Measurements from ENCODE around the gene TGFBI. TPM values are rescaled to one million over a fixed set of nuclear protein-coding genes. Genes with fewer than 3 reads are reported as not detected.

Gene TGFBI
- total RNA-seq, 1 donor from 2014 or later, result not detected

DNA sequence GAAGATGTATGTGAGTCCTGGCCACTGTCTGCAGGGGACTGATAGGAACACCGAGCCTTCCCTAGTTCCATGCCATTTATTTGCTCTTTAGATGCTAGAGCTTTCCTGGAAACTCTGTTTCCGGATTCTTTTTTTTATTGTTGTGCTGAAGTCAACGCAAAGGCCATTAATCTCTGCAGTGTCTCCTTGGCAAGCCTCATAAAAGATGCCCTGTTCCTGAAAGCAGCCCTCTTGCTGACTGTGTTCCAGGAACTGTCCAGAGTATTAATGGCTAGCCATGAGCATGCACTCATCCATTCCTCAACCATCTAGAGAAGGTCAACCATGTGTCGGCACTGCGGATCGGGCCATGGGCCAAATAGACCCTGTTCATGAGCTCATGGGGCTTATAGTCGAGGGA is 61.0 kb downstream of the TGFBI start:
- no peak overlapping the region for H3K4me3 Mint-ChIP-seq
- peaks cover 12% of the 10 kb centered on the region for H3K27me3 Mint-ChIP-seq (ENCODE audit: insufficient read depth)
- H3K4me1 Mint-ChIP-seq (ENCODE audit: low read depth), result no peaks in the 10 kb centered on the region
- H3K9me3 Mint-ChIP-seq, result no peaks in the 10 kb centered on the region
- no peak for DNase-seq (ENCODE audit: low spot score)
- H3K27ac Mint-ChIP-seq, result no peak overlapping the region
- H3K36me3 Mint-ChIP-seq (ENCODE audit: low read depth), result no peaks in the 10 kb centered on the region
- intact Hi-C loops (cut with micrococcal nuclease), result no loop called here

DNA sequence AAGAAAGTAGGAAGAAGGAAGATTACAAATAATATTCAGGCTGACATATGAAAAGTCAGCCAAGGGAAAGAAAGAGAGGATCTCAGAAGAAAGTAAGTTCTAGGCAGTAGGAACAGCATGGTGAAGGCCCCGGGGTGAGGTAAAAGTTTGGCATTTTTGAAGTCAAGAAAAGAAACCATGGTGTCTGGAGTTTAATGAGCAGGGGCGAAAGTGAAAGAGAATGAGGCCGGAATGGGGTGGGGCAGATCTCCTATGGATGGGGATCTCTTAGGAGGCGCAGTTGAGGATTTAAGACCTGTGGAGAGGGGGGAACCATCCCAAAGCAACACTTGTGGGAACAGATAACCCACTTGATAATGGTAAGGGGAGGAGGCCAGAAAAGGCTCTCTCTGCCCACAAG is 61.5 kb downstream of the TGFBI start:
- intact Hi-C loops (cut with micrococcal nuclease), result no loop called here
- DNase-seq (ENCODE audit: low spot score), result no peak
- no peaks in the 10 kb centered on the region for H3K9me3 Mint-ChIP-seq
- H3K27me3 Mint-ChIP-seq (ENCODE audit: insufficient read depth), result peaks cover 12% of the 10 kb centered on the region
- no peak overlapping the region for H3K27ac Mint-ChIP-seq
- no peak overlapping the region for H3K4me3 Mint-ChIP-seq
- no peaks in the 10 kb centered on the region for H3K4me1 Mint-ChIP-seq (ENCODE audit: low read depth)
- H3K36me3 Mint-ChIP-seq (ENCODE audit: low read depth), result no peaks in the 10 kb centered on the region

DNA sequence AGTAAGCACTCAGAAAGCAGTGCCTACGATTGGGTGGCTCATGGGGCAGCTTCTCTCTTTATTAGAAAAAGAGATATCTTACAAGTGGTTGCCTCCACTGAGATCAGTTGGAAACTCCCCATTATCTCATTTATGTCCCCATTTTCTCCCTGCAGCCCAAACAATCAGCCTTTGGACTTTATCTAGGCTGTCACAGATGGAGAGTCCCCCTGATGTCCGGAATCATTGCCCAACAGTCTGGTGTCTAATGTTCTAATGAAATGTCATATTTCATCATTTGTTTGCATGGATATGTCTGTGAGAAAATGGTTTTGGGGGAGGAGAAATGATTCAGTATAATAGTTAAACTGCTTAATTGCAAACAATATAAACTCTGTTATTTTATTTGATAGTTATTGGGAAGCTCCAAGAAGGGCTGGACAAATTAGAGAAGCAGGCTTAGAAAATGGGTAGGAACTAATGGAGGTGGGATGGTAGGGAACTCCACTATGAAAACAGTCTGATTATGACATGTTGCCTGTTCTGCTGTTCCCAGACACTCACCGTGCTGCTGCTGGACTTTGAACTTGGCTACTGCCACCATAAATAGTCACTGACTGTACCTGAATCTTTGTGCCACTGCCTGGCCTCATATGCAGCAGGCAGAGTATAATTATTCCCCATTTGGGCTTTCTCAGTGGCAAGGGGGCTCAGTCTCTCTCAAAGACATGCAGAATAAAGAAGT is 65.6 kb downstream of the TGFBI start:
- Mint-ChIP-seq H3K4me3 (no peak overlapping the region), H3K4me1 (ENCODE audit: low read depth) (no peaks in the 10 kb centered on the region), H3K9me3 (no peaks in the 10 kb centered on the region), H3K27ac (no peak overlapping the region), H3K36me3 (ENCODE audit: low read depth) (no peaks in the 10 kb centered on the region), H3K27me3 (ENCODE audit: insufficient read depth) (peaks cover 10% of the 10 kb centered on the region)
- DNase-seq (ENCODE audit: low spot score), result no peak
- intact Hi-C loops (cut with micrococcal nuclease), result no loop called here

DNA sequence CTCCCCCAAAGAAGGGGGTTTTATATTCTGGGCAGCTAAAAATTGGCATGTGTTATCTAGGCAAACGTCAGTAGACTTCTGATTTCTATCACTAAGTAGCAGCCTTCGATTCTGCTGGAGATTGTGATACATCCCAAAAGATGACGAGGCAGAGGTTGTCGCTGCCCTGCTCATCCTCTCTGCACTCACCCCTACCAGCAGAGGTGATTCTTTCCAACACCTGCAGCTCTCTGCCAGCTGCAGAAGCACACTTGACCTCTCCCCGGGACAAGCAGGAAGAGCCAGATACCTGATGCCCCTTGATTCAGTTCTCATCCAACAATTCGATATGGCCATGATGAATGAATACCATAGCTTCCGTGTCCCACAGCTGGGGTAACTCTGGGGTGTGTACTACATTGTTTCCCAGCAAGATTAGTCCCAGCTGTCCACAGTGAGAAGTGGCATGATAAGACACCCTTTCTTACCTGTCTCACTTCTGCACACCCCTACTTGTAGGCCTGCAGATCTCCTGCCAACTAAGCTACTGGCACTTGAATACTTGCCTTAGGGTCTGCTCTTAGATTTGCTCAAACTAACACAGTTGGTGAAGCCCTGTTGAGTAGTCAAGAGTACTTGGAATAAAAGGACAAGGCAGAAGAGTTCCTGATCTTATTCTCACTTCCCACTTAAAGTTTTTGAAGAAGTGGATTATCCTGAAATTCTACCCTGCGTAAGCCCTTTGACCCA is 66.3 kb downstream of the TGFBI start:
- Mint-ChIP-seq H3K9me3 (no peaks in the 10 kb centered on the region), H3K27me3 (ENCODE audit: insufficient read depth) (peaks cover 10% of the 10 kb centered on the region), H3K27ac (no peak overlapping the region), H3K36me3 (ENCODE audit: low read depth) (no peaks in the 10 kb centered on the region), H3K4me1 (ENCODE audit: low read depth) (no peaks in the 10 kb centered on the region), H3K4me3 (no peak overlapping the region)
- intact Hi-C loops (cut with micrococcal nuclease), result no loop called here
- DNase-seq (ENCODE audit: low spot score), result no peak

DNA sequence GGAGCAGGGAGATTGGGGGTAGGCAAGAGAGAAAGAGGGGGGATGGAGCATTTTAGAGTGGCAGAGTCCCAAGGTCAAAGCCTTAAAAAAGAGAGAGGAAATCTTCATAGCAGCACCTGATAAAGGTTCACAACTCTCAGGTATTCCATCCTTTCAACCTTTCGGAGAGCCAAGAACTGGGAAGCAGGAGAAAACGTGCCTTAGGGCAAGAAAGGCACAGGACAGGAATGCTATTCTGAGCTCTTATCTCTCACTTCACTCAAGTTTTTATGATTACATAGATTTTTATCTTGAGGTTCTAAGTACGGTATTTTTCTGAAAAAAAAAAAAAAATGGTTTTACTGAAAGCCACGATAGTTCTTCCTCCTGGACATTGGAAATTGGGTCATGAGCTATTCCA is 69.4 kb downstream of the TGFBI start:
- intact Hi-C loops (cut with micrococcal nuclease), result no loop called here
- Mint-ChIP-seq H3K4me3 (no peak overlapping the region), H3K4me1 (ENCODE audit: low read depth) (no peaks in the 10 kb centered on the region), H3K36me3 (ENCODE audit: low read depth) (no peaks in the 10 kb centered on the region), H3K9me3 (no peaks in the 10 kb centered on the region), H3K27ac (no peak overlapping the region), H3K27me3 (ENCODE audit: insufficient read depth) (peaks cover 7% of the 10 kb centered on the region)
- no peak for DNase-seq (ENCODE audit: low spot score)

DNA sequence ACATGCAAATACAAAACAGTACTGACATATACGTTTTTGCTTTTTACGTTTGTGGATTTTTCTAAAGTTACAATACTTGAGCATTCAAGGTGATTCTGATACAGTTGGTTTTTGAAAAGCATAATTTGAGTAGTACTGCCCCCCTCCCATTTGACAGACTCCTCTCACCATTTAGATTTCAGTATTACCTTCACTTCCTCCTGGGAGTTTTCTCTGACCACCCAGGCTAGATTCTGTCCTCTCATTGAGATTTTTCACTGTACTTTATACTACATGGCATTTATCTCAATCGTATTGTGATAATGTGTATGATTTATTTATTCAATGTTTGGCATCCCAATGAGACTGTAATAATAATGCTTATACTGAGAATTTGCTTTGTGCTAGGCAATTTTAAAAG is 71.1 kb downstream of the TGFBI start:
- H3K4me1 Mint-ChIP-seq (ENCODE audit: low read depth), result no peaks in the 10 kb centered on the region
- intact Hi-C loops (cut with micrococcal nuclease), result no loop called here
- H3K36me3 Mint-ChIP-seq (ENCODE audit: low read depth), result no peaks in the 10 kb centered on the region
- DNase-seq (ENCODE audit: low spot score), result no peak
- H3K4me3 Mint-ChIP-seq, result no peak overlapping the region
- H3K9me3 Mint-ChIP-seq, result no peaks in the 10 kb centered on the region
- H3K27ac Mint-ChIP-seq, result no peak overlapping the region
- H3K27me3 Mint-ChIP-seq (ENCODE audit: insufficient read depth), result peaks cover 4% of the 10 kb centered on the region

DNA sequence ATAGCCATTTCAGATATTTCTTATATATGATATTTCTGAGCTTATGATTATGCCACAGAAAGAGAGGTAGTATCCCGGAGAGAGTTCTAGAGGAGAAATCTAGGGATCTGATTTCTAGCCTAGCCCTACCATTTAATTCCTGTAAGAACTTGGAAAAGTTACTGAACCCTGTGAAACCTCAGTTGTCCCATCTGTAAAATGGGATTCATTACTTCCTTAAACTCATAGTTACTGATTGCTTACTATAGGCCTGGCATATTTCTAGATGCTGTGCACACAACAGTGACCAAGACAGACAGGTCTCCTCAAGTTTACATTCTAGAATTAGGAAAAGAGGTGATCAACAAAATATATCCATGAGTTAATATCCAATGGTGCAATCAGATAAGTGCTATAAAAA is 73.1 kb downstream of the TGFBI start:
- H3K4me3 Mint-ChIP-seq, result no peak overlapping the region

DNA sequence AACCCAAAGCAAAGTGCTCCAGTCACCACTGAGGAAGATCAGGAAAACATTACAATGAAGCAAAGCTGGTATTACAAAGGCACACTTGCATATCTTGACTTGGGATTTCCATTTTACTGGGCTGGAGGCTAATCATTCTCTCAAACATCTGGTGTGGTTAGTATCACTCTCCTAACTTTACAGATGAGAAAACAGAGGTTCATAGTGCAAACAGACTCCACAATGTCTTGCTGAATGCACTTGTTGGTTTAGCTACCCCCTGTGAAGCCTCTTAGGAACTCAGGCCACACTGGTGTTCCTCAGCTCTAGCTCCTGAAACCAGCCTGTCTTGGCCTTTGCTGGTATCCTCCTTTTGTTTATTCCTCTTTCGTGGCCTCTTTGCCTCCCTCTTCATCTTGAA is 74.3 kb downstream of the TGFBI start:
- H3K4me3 Mint-ChIP-seq, result no peak overlapping the region
- H3K4me1 Mint-ChIP-seq (ENCODE audit: low read depth), result no peaks in the 10 kb centered on the region
- DNase-seq (ENCODE audit: low spot score), result no peak
- no peak overlapping the region for H3K27ac Mint-ChIP-seq
- H3K9me3 Mint-ChIP-seq, result no peaks in the 10 kb centered on the region
- no peaks in the 10 kb centered on the region for H3K27me3 Mint-ChIP-seq (ENCODE audit: insufficient read depth)
- no peaks in the 10 kb centered on the region for H3K36me3 Mint-ChIP-seq (ENCODE audit: low read depth)
- intact Hi-C loops (cut with micrococcal nuclease), result no loop called here

More for the DNA sequence above, 73.1 kb downstream of the TGFBI start:
- no peaks in the 10 kb centered on the region for H3K9me3 Mint-ChIP-seq
- peaks cover 4% of the 10 kb centered on the region for H3K27me3 Mint-ChIP-seq (ENCODE audit: insufficient read depth)
- no peaks in the 10 kb centered on the region for H3K4me1 Mint-ChIP-seq (ENCODE audit: low read depth)
- no peaks in the 10 kb centered on the region for H3K36me3 Mint-ChIP-seq (ENCODE audit: low read depth)
- H3K27ac Mint-ChIP-seq, result no peak overlapping the region
- DNase-seq (ENCODE audit: low spot score), result no peak
- intact Hi-C loops (cut with micrococcal nuclease), result no loop called here

DNA sequence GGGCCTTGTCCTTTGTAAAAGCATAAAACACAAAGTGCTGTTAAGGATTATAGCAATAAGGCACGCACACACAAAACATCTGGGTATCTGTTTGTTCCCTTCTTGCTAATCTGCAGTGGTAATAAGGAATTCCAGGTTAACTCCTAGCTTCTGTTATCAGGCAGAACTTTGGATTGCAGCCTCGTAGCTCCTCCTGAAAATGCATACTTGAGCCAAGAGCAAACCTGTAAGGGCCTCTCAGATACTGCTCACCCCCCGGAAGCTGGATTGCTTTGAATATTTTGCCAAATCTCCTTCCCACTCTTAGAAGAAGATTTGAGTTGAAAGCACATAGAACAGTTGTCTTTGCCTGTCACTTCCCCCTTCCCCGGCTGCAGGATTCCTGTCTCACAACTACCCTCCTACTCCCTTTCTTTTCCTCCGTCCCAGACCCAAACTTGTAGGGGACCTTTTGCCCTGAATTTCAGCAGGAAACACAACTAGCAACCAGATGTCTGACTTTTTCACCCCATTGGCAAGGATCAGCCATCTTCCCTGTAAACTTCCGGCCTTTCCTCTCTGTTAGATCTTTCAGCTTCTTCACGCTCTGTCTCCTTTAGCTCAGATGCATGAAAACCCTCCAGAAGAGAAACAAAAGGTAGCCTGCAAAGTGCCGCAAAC is 75.6 kb downstream of the TGFBI start:
- DNase-seq (ENCODE audit: low spot score), result no peak
- Mint-ChIP-seq H3K27ac (no peak overlapping the region), H3K9me3 (no peaks in the 10 kb centered on the region), H3K4me3 (no peak overlapping the region), H3K27me3 (ENCODE audit: insufficient read depth) (no peaks in the 10 kb centered on the region), H3K36me3 (ENCODE audit: low read depth) (no peaks in the 10 kb centered on the region), H3K4me1 (ENCODE audit: low read depth) (no peaks in the 10 kb centered on the region)
- intact Hi-C loops (cut with micrococcal nuclease), result no loop called here

DNA sequence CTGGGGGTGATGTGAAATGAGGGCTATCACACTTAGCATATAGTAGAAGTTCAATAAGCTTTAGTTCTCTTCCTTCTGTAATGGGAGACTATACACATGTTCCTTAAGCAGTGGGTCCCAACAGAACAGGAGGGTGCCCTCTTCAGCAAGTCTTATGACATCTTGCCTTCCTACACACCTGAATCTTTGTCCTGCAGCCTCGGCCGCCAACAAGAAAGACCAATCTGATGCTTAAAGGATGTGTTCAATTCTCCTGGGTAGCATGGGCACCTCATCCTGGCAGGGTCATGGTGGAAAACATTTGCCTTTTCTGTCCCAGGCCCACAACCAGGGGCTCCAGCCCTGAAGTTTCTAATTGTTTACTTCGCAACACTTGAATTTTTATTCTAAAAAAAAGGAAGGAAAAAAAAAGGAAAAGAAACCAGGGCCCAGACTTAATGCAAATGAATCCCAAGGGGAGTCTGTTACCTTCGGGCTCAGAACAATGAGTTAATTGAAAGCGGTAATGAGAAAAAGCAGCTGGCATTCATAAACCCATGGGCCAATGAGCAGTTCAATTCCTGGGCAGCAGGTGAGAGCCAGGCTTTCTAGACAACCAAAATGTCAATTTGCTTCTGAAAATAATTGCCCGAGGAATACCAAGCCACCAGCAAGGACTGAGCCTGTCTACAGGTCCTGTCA is 77.7 kb downstream of the TGFBI start:
- H3K4me1 Mint-ChIP-seq (ENCODE audit: low read depth), result peaks cover 4% of the 10 kb centered on the region
- no peak for DNase-seq (ENCODE audit: low spot score)
- H3K36me3 Mint-ChIP-seq (ENCODE audit: low read depth), result no peaks in the 10 kb centered on the region
- intact Hi-C loops (cut with micrococcal nuclease), result no loop called here
- peaks cover 3% of the 10 kb centered on the region for H3K27me3 Mint-ChIP-seq (ENCODE audit: insufficient read depth)
- H3K27ac Mint-ChIP-seq, result no peak overlapping the region
- no peaks in the 10 kb centered on the region for H3K9me3 Mint-ChIP-seq
- H3K4me3 Mint-ChIP-seq, result no peak overlapping the region

DNA sequence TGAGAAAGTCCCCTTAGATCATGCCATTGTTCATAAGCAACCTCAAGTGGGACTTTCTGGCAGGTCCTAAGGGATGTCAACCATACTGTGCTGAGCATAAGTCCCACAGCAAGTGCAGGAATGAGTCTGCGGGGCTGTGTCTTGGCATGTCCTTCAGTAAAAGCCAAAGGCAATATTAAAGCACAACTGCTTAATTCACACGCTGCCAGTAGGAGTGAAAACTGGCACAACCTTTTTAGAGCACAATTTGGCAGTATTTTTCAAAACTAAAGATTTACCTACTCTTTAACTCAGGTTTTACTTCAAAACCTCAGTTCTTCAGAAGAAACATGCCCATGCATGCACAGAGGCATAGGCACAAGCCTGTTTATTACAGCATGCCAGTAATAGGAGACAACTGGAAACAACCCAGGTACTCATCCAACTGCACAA is 79.4 kb downstream of the TGFBI start:
- H3K27me3 Mint-ChIP-seq (ENCODE audit: insufficient read depth), result peaks cover 3% of the 10 kb centered on the region
- intact Hi-C loops (cut with micrococcal nuclease), result no loop called here
- H3K27ac Mint-ChIP-seq, result no peak overlapping the region
- DNase-seq (ENCODE audit: low spot score), result no peak
- no peaks in the 10 kb centered on the region for H3K9me3 Mint-ChIP-seq
- H3K4me3 Mint-ChIP-seq, result no peak overlapping the region
- no peaks in the 10 kb centered on the region for H3K36me3 Mint-ChIP-seq (ENCODE audit: low read depth)
- peaks cover 4% of the 10 kb centered on the region for H3K4me1 Mint-ChIP-seq (ENCODE audit: low read depth)

DNA sequence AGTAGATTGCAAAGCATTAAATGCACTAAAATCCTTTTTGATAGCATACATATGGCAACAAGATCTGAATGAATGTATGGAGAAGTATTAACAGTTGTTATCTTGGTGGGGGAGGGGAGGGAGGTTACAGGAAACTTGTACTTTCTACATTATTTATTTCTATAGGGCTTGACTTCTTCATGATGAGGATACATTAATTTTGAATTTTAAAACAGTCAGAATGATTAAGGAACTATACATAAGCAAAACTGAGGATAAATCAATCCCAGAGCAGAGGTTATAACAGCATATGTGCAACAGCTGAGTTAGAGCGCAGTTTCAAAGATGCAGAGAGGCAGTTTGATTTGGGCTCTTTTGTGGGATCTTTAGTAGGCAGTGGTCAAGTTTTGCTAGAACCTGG is 80.0 kb downstream of the TGFBI start:
- no peaks in the 10 kb centered on the region for H3K36me3 Mint-ChIP-seq (ENCODE audit: low read depth)
- intact Hi-C loops (cut with micrococcal nuclease), result no loop called here
- H3K4me1 Mint-ChIP-seq (ENCODE audit: low read depth), result peaks cover 4% of the 10 kb centered on the region
- H3K4me3 Mint-ChIP-seq, result no peak overlapping the region
- H3K27ac Mint-ChIP-seq, result no peak overlapping the region
- peaks cover 3% of the 10 kb centered on the region for H3K27me3 Mint-ChIP-seq (ENCODE audit: insufficient read depth)
- no peak for DNase-seq (ENCODE audit: low spot score)
- H3K9me3 Mint-ChIP-seq, result no peaks in the 10 kb centered on the region

Measured in activated T-helper 1 cell treated with anti-CD3 and anti-CD28 coated beads, Interleukin-12 subunit alpha, Interleukin-12 subunit beta, Interleukin-2, Interleukin-4 antibody, amounts not matched to agents 30 ng/mL and 10 ng/mL and 1 ng/mL, durations not matched to agents 14 hours and 24 hours and 36 hours (primary cell).